ENCODE measurements around the gene GTPBP10. TPM values are rescaled to one million over a fixed set of nuclear protein-coding genes. Genes with fewer than 3 reads are reported as not detected.

The GTPBP10 gene
- polyA plus RNA-seq, 4 donors: 21.0 to 30.3 (median 27.7) TPM

- DNase-seq (ENCODE audit: low read depth in 4 of 4, low spot score in 3 of 4): no peak
Observed at GRCh38 chr7:90351987-90352386, 5.5 kb downstream of the GTPBP10 start.

- DNase-seq (ENCODE audit: low read depth in 4 of 4, low spot score in 3 of 4): no peak
Observed at GRCh38 chr7:90383422-90383821, 36.9 kb downstream of the GTPBP10 start.

- no peak for DNase-seq (ENCODE audit: low read depth in 4 of 4, low spot score in 3 of 4)
Observed at GRCh38 chr7:90383861-90384260, 37.3 kb downstream of the GTPBP10 start.

GRCh38 chr7:90384433-90384832, 37.9 kb downstream of the GTPBP10 start:
- DNase-seq (ENCODE audit: low read depth in 4 of 4, low spot score in 3 of 4): no peak

- DNase-seq (ENCODE audit: low read depth in 4 of 4, low spot score in 3 of 4): no peak
Observed at GRCh38 chr7:90387470-90388240, 41.1 kb downstream of the GTPBP10 start.

GRCh38 chr7:90390926-90391325, 44.4 kb downstream of the GTPBP10 start:
- no peak for DNase-seq (ENCODE audit: low read depth in 4 of 4, low spot score in 3 of 4)

GRCh38 chr7:90391488-90391887, 45.0 kb downstream of the GTPBP10 start:
- no peak for DNase-seq (ENCODE audit: low read depth in 4 of 4, low spot score in 3 of 4)

GRCh38 chr7:90396420-90396819, 49.9 kb downstream of the GTPBP10 start:
- no peak for DNase-seq (ENCODE audit: low read depth in 4 of 4, low spot score in 3 of 4)

- DNase-seq (ENCODE audit: low read depth in 4 of 4, low spot score in 3 of 4): no peak
Observed at GRCh38 chr7:90401989-90402388, 55.5 kb downstream of the GTPBP10 start.

- DNase-seq (ENCODE audit: low read depth in 4 of 4, low spot score in 3 of 4): no peak
Observed at GRCh38 chr7:90402785-90403173, 56.3 kb downstream of the GTPBP10 start.

GRCh38 chr7:90403174-90404113, 56.9 kb downstream of the GTPBP10 start, which contains the start of gene CLDN12:
Gene CLDN12, plus strand, starts transcription at chr7:90403461. Its CDS starts 9,216 bp downstream, at chr7:90412677.
- peak; percentile 72 to 78 (median 74) for DNase-seq (ENCODE audit: low read depth in 4 of 4, low spot score in 3 of 4)

- no peak for DNase-seq (ENCODE audit: low read depth in 4 of 4, low spot score in 3 of 4)
Observed at GRCh38 chr7:90404777-90405176, 58.3 kb downstream of the GTPBP10 start.

GRCh38 chr7:90407484-90407821, 60.9 kb downstream of the GTPBP10 start:
- DNase-seq (ENCODE audit: low read depth in 4 of 4, low spot score in 3 of 4): no peak

GRCh38 chr7:90408142-90408541, 61.6 kb downstream of the GTPBP10 start:
- no peak for DNase-seq (ENCODE audit: low read depth in 4 of 4, low spot score in 3 of 4)

GRCh38 chr7:90409667-90410066, 63.2 kb downstream of the GTPBP10 start:
- DNase-seq (ENCODE audit: low read depth in 4 of 4, low spot score in 3 of 4): no peak

- no peak for DNase-seq (ENCODE audit: low read depth in 4 of 4, low spot score in 3 of 4)
Observed at GRCh38 chr7:90411510-90411909, 65.0 kb downstream of the GTPBP10 start.

- no peak for DNase-seq (ENCODE audit: low read depth in 4 of 4, low spot score in 3 of 4)
Observed at GRCh38 chr7:90412458-90413184, 66.1 kb downstream of the GTPBP10 start.

- no peak for DNase-seq (ENCODE audit: low read depth in 4 of 4, low spot score in 3 of 4)
Observed at GRCh38 chr7:90413185-90413528, 66.6 kb downstream of the GTPBP10 start.

- no peak for DNase-seq (ENCODE audit: low read depth in 4 of 4, low spot score in 3 of 4)
Observed at GRCh38 chr7:90421651-90422050, 75.1 kb downstream of the GTPBP10 start.

GRCh38 chr7:90424720-90425119, 78.2 kb downstream of the GTPBP10 start:
- DNase-seq (ENCODE audit: low read depth in 4 of 4, low spot score in 3 of 4): no peak

GRCh38 chr7:90425376-90425775, 78.9 kb downstream of the GTPBP10 start:
- no peak for DNase-seq (ENCODE audit: low read depth in 4 of 4, low spot score in 3 of 4)

Measured in left renal pelvis (tissue), 4 donors.